NCI-H2107 treated with DMSO at 0.1 percent for 48 hours (cell line): Measurements from ENCODE around the gene FXYD1.

Experiments used
- DNase-seq: peaks from one replicate; lab custom pipeline; 2025; ENCODE audit not compliant: unreplicated experiment; lab: John Stamatoyannopoulos, UW

Gene FXYD1

GRCh38 chr19:35106898-35107541, 31.6 kb upstream of the FXYD1 start:
- DNase-seq = no peak

- DNase-seq = no peak
These were observed 31.1 kb upstream of the FXYD1 start for GRCh38 chr19:35107545-35107944.

- no peak for DNase-seq
These were observed 29.9 kb upstream of the FXYD1 start for GRCh38 chr19:35108730-35109129.

GRCh38 chr19:35109395-35110112, 29.1 kb upstream of the FXYD1 start:
- no peak for DNase-seq

GRCh38 chr19:35110974-35111373, 27.6 kb upstream of the FXYD1 start:
- no peak for DNase-seq

- no peak for DNase-seq
These were observed 25.5 kb upstream of the FXYD1 start for GRCh38 chr19:35112995-35113688.

- no peak for DNase-seq
These were observed 24.1 kb upstream of the FXYD1 start for GRCh38 chr19:35114353-35115176.

GRCh38 chr19:35115177-35115951, 23.3 kb upstream of the FXYD1 start, which contains the start of gene FXYD3:
FXYD3 (plus strand) TSS chr19:35115823; CDS start chr19:35119377, 3,554 bp downstream.
- no peak for DNase-seq

- no peak for DNase-seq
These were observed 22.4 kb upstream of the FXYD1 start for GRCh38 chr19:35116072-35116801.

- DNase-seq = no peak
These were observed 21.5 kb upstream of the FXYD1 start for GRCh38 chr19:35117116-35117515.

- no peak for DNase-seq
These were observed 20.8 kb upstream of the FXYD1 start for GRCh38 chr19:35117799-35118198.

- DNase-seq = no peak
These were observed 20.2 kb upstream of the FXYD1 start for GRCh38 chr19:35118268-35119020.

GRCh38 chr19:35119091-35119490, 19.5 kb upstream of the FXYD1 start:
- no peak for DNase-seq

- DNase-seq = no peak
These were observed 19.0 kb upstream of the FXYD1 start for GRCh38 chr19:35119578-35120155.

GRCh38 chr19:35120492-35120891, 18.1 kb upstream of the FXYD1 start:
- peak; percentile 8 for DNase-seq

- no peak for DNase-seq
These were observed 17.7 kb upstream of the FXYD1 start for GRCh38 chr19:35120898-35121297.

- no peak for DNase-seq
These were observed 15.7 kb upstream of the FXYD1 start for GRCh38 chr19:35122687-35123551.

- no peak for DNase-seq
These were observed 15.1 kb upstream of the FXYD1 start for GRCh38 chr19:35123573-35123972.
